WTC11 (cell line): ENCODE data around the gene ACHE. TPM values are rescaled to one million over a fixed set of nuclear protein-coding genes. Genes with fewer than 3 reads are reported as not detected.

Experiments used
- ATAC-seq: fragments of 200-7000 bp; cut with Tn5 transposase; 2 replicates; pipeline ENCODE4 v1.10.0; 2021; ENCODE audit warnings: mild to moderate bottlenecking, moderate library complexity
- CTCF ChIA-PET: fragments of 300-600 bp; sonication (Branson Sonifier 250); formaldehyde crosslinking; loops from one replicate; lab custom pipeline; 2021; ENCODE audit warnings: antibody characterized with exemption; lab: Charles Lee
- POLR2A ChIA-PET: fragments of 350-600 bp; sonication (Branson Sonifier 250); formaldehyde crosslinking; loops from one replicate; lab custom pipeline; 2021; ENCODE audit warnings: antibody characterized with exemption; lab: Charles Lee
- DNase-seq: peaks from one replicate; pipeline ENCODE4 v3.0.0; 2021; ENCODE audit warnings: low spot score
- H3K27ac Mint-ChIP-seq: 2 replicates; pipeline ENCODE4 v1.8.0; 2021; ENCODE audit warnings: mixed read lengths
- H3K27me3 Mint-ChIP-seq: 2 replicates; pipeline ENCODE4 v1.8.0; 2021; ENCODE audit warnings: low read depth, mild to moderate bottlenecking, moderate library complexity, mixed read lengths
- H3K36me3 Mint-ChIP-seq: 2 replicates; pipeline ENCODE4 v1.8.0; 2021; ENCODE audit warnings: mixed read lengths
- H3K4me1 Mint-ChIP-seq: 2 replicates; pipeline ENCODE4 v1.8.0; 2022; ENCODE audit warnings: mixed read lengths
- H3K4me3 Mint-ChIP-seq: 2 replicates; pipeline ENCODE4 v1.8.0; 2021; ENCODE audit warnings: mild to moderate bottlenecking, moderate library complexity, mixed read lengths
- H3K9me3 Mint-ChIP-seq: 2 replicates; pipeline ENCODE4 v1.8.0; 2021; ENCODE audit warnings: mixed read lengths
- ELF4 ChIP-seq: sonication (generic); formaldehyde crosslinking; IDR thresholded peaks from 2 replicates; pipeline ENCODE4 v1.8.1; 2022; ENCODE audit warnings: low read depth, mild to moderate bottlenecking, moderate library complexity, missing genetic modification reagents
- FOXJ3 ChIP-seq: sonication (generic); formaldehyde crosslinking; IDR thresholded peaks from 2 replicates; pipeline ENCODE4 v1.9.0; 2021; ENCODE audit warnings: missing genetic modification reagents, mild to moderate bottlenecking, borderline replicate concordance
- FOXK1 ChIP-seq: sonication (generic); formaldehyde crosslinking; IDR thresholded peaks from 2 replicates; pipeline ENCODE4 v1.8.0; 2022; ENCODE audit warnings: mild to moderate bottlenecking, moderate library complexity, missing genetic modification reagents
- GTF2I ChIP-seq: fragments of 250-450 bp; sonication (Bioruptor Pico); conservative IDR thresholded peaks from 2 replicates; pipeline ENCODE4 v1.4.0; 2021; ENCODE audit warnings: mild to moderate bottlenecking
- IRF2 ChIP-seq: sonication (generic); formaldehyde crosslinking; IDR thresholded peaks from 2 replicates; pipeline ENCODE4 v1.8.0; 2022; ENCODE audit warnings: low read depth, missing genetic modification reagents, borderline replicate concordance
- JUN ChIP-seq: sonication (generic); formaldehyde crosslinking; IDR thresholded peaks from 2 replicates; pipeline ENCODE4 v1.8.0; 2023; ENCODE audit warnings: mild to moderate bottlenecking, missing genetic modification reagents
- NFATC4 ChIP-seq: fragments of 250-450 bp; sonication (Bioruptor Pico); IDR thresholded peaks from 2 replicates; pipeline ENCODE4 v1.9.0; 2021; ENCODE audit warnings: mild to moderate bottlenecking
- NFE2L1 ChIP-seq: sonication (generic); formaldehyde crosslinking; IDR thresholded peaks from 2 replicates; pipeline ENCODE4 v1.8.1; 2023; ENCODE audit warnings: missing genetic modification reagents
- RELA ChIP-seq: sonication (generic); formaldehyde crosslinking; IDR thresholded peaks from 2 replicates; pipeline ENCODE4 v1.8.1; 2022; ENCODE audit warnings: missing genetic modification reagents, mild to moderate bottlenecking, borderline replicate concordance
- SMAD3 ChIP-seq: sonication (generic); formaldehyde crosslinking; IDR thresholded peaks from 2 replicates; pipeline ENCODE4 v1.8.0; 2022; ENCODE audit warnings: missing genetic modification reagents, mild to moderate bottlenecking, borderline replicate concordance
- TEAD1 ChIP-seq: sonication (generic); formaldehyde crosslinking; IDR thresholded peaks from 2 replicates; pipeline ENCODE4 v1.8.0; 2022; ENCODE audit warnings: mild to moderate bottlenecking, missing genetic modification reagents
- TEAD4 ChIP-seq: sonication (generic); formaldehyde crosslinking; IDR thresholded peaks from 2 replicates; pipeline ENCODE4 v1.8.0; 2022; ENCODE audit warnings: mild to moderate bottlenecking, missing genetic modification reagents
- ZBTB21 ChIP-seq: sonication (generic); formaldehyde crosslinking; IDR thresholded peaks from 2 replicates; pipeline ENCODE4 v1.8.1; 2023; ENCODE audit warnings: mild to moderate bottlenecking, missing genetic modification reagents, borderline replicate concordance
- ZNF121 ChIP-seq: sonication (generic); formaldehyde crosslinking; IDR thresholded peaks from 2 replicates; pipeline ENCODE4 v1.8.0; 2023; ENCODE audit warnings: missing genetic modification reagents
- ZNF219 ChIP-seq: sonication (generic); formaldehyde crosslinking; IDR thresholded peaks from 2 replicates; pipeline ENCODE4 v1.8.0; 2023; ENCODE audit warnings: missing genetic modification reagents, mild to moderate bottlenecking, borderline replicate concordance
- total RNA-seq: library from RNA; stranded (reverse); gene quantifications from 3 replicates; pipeline ENCODE4 v1.2.3, GENCODE V29; 2021
- TF ChIP-seq, protein P1 (sequence below): sonication (generic); formaldehyde crosslinking; IDR thresholded peaks from 2 replicates; pipeline ENCODE4 v1.8.1; 2023; ENCODE audit warnings: mild to moderate bottlenecking, missing genetic modification reagents
- TF ChIP-seq, protein P2 (sequence below): sonication (generic); formaldehyde crosslinking; IDR thresholded peaks from 2 replicates; pipeline ENCODE4 v1.8.1; 2023; ENCODE audit warnings: mild to moderate bottlenecking, missing genetic modification reagents, moderate library complexity
- TF ChIP-seq, protein P3 (sequence below): sonication (generic); formaldehyde crosslinking; IDR thresholded peaks from 2 replicates; pipeline ENCODE4 v1.8.0; 2022; ENCODE audit warnings: mild to moderate bottlenecking, missing genetic modification reagents
- TF ChIP-seq, protein P4 (sequence below): sonication (generic); formaldehyde crosslinking; conservative IDR thresholded peaks from 2 replicates; pipeline ENCODE4 v1.8.1; 2023; ENCODE audit warnings: mild to moderate bottlenecking, low read depth, missing genetic modification reagents, moderate library complexity
- TF ChIP-seq, protein P5 (sequence below): fragments of 250-450 bp; sonication (Bioruptor Pico); conservative IDR thresholded peaks from 2 replicates; pipeline ENCODE4 v1.9.0; 2021; ENCODE audit warnings: mild to moderate bottlenecking
- TF ChIP-seq, protein P6 (sequence below): fragments of 250-450 bp; sonication (Bioruptor Pico); IDR thresholded peaks from 2 replicates; pipeline ENCODE4 v1.8.0; 2021; ENCODE audit warnings: mild to moderate bottlenecking

The ACHE gene
- total RNA-seq, 1 experiment from 2014 or later, result 7.7 TPM

DNA sequence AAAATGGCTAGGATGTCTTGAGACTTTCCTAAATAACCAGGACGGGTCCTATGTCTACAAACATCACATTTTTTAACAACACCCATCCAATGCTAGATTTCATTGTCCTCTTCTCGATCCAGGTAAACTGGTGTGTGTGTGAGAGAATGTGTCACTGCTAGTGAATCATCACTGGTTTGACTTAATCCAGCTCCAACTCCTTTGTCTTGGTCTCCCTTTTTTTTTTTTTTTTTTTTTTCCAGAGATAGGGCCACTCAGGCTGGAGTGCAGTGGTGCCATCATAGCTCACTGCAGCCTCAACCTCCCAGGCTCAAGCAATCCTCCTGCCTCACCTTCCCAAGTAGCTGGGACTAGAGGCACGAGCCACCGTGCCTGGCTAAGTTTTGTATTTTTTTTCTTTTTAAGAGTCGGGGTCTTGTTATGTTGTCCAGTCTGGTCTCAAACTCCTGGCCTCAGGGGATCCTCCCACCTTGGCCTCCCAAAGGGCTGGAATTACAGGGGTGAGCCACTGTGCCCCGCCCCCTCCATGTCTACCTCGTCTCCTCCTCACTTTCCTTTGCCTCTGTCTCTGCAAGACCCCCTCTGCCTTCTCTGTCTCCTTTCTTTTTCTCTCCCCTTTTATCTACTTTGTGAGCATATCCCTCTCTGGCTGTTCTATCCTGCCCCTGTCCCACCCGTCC, 4.0 kb downstream of the ACHE start:
- POLR2A ChIA-PET, result interaction anchor here (0.6 to 6.2 kb wide), 7 partner anchors 17 to 1010 kb away, joined by 3 to 71 read pairs (median 4); partner anchors contain the start of genes FBXO24, SRRT and TRIP6
- peak overlapping the region; percentile 88 for H3K4me3 Mint-ChIP-seq
- H3K9me3 Mint-ChIP-seq, result no peaks in the 10 kb centered on the region
- TF ChIP-seq NFE2L1 (CRISPR knock-in tag), result no peak
- TF ChIP-seq RELA (CRISPR knock-in tag), result no peak
- no peak for TF ChIP-seq TEAD1
- no peak for TF ChIP-seq JUN (CRISPR knock-in tag)
- no peak for TF ChIP-seq FOXJ3 (CRISPR knock-in tag)
- no peak for TF ChIP-seq SMAD3
- TF ChIP-seq GTF2I (CRISPR knock-in tag), result 0 out of 2 replicates have a peak, but pooled peaks have one; percentile 13
- TF ChIP-seq ZNF121 (CRISPR knock-in tag), result peak; percentile 82
- no peak for TF ChIP-seq ZBTB21 (CRISPR knock-in tag)
- TF ChIP-seq, all 79 proteins: peak for 2
- no peak for DNase-seq
- CTCF ChIA-PET, result interaction anchor here (0.6 to 2.4 kb wide), 13 partner anchors 39 to 252 kb away, joined by 3 to 10 read pairs (median 4); partner anchors contain the start of genes POP7 and SLC12A9
- peaks cover 44% of the 10 kb centered on the region for H3K4me1 Mint-ChIP-seq
- peak overlapping the region; percentile 95 for H3K27ac Mint-ChIP-seq
- no peak for ATAC-seq
- H3K36me3 Mint-ChIP-seq, result peaks cover 20% of the 10 kb centered on the region
- peaks cover 18% of the 10 kb centered on the region for H3K27me3 Mint-ChIP-seq

DNA sequence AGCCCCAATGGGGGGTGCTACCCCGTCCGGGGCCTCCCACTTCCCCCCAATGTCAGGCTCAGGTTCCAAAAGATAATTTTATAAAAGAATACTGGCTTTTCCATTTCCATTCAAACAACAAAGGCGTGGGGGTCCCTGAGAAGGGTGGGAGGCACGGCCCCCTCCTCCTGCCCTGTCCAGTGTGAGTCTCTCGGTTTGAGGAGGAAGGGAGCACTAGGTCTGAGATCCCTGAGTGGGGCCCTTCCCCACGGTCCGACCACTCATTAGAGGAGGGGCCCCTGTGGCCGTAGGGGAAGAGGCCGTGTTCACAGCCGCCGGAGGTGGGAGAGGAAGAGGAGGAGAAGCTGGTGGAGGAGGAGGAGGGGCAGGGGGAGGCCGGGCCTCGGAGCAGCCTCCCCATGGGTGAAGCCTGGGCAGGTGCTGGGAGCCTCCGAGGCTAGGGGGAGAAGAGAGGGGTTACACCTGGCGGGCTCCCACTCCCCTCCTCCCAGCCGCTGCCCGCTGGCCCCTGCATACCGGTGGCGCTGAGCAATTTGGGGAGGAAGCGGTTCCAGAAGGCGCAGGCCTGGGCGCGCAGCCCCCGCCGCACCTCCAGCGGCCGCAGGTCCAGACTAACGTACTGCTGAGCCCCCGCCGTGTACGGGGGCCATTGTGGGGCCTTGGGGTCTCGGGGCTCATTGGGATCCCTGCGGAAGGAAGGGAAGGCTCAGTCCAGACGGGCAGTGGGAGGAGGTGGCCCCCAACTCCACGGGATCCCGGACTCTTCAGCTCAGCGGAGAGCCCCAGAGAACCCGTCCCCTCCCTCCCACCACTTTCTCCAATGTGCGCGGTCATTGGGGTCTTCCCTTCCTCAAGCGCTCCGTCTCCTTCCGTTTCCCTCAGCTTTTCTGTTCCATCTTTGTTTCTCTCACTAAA, 4.8 kb downstream of the ACHE start:
- CTCF ChIA-PET, result interaction anchor here (0.6 to 2.4 kb wide), 25 partner anchors 16 to 1744 kb away, joined by 3 to 18 read pairs (median 5); partner anchors contain the start of genes EPHB4, POP7, SLC12A9 and SRRT
- TF ChIP-seq, protein P1, sequence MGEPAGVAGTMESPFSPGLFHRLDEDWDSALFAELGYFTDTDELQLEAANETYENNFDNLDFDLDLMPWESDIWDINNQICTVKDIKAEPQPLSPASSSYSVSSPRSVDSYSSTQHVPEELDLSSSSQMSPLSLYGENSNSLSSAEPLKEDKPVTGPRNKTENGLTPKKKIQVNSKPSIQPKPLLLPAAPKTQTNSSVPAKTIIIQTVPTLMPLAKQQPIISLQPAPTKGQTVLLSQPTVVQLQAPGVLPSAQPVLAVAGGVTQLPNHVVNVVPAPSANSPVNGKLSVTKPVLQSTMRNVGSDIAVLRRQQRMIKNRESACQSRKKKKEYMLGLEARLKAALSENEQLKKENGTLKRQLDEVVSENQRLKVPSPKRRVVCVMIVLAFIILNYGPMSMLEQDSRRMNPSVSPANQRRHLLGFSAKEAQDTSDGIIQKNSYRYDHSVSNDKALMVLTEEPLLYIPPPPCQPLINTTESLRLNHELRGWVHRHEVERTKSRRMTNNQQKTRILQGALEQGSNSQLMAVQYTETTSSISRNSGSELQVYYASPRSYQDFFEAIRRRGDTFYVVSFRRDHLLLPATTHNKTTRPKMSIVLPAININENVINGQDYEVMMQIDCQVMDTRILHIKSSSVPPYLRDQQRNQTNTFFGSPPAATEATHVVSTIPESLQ (CRISPR knock-in tag), result no peak
- TF ChIP-seq, protein P2, sequence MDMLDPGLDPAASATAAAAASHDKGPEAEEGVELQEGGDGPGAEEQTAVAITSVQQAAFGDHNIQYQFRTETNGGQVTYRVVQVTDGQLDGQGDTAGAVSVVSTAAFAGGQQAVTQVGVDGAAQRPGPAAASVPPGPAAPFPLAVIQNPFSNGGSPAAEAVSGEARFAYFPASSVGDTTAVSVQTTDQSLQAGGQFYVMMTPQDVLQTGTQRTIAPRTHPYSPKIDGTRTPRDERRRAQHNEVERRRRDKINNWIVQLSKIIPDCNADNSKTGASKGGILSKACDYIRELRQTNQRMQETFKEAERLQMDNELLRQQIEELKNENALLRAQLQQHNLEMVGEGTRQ (CRISPR knock-in tag), result no peak
- TF ChIP-seq FOXK1 (CRISPR knock-in tag) (no peak), ELF4 (CRISPR knock-in tag) (no peak), ZNF121 (CRISPR knock-in tag) (no peak), GTF2I (CRISPR knock-in tag) (0 out of 2 replicates have a peak, but pooled peaks have one; percentile 10), JUN (CRISPR knock-in tag) (no peak), NFATC4 (CRISPR knock-in tag) (no peak), TEAD4 (CRISPR knock-in tag) (0 out of 2 replicates have a peak, but pooled peaks have one; percentile 10), ZNF219 (no peak), IRF2 (CRISPR knock-in tag) (no peak)
- TF ChIP-seq, protein P3, sequence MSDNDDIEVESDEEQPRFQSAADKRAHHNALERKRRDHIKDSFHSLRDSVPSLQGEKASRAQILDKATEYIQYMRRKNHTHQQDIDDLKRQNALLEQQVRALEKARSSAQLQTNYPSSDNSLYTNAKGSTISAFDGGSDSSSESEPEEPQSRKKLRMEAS (CRISPR knock-in tag), result peak; percentile 13; the same call in 1 of the 2 replicates
- TF ChIP-seq, protein P4, sequence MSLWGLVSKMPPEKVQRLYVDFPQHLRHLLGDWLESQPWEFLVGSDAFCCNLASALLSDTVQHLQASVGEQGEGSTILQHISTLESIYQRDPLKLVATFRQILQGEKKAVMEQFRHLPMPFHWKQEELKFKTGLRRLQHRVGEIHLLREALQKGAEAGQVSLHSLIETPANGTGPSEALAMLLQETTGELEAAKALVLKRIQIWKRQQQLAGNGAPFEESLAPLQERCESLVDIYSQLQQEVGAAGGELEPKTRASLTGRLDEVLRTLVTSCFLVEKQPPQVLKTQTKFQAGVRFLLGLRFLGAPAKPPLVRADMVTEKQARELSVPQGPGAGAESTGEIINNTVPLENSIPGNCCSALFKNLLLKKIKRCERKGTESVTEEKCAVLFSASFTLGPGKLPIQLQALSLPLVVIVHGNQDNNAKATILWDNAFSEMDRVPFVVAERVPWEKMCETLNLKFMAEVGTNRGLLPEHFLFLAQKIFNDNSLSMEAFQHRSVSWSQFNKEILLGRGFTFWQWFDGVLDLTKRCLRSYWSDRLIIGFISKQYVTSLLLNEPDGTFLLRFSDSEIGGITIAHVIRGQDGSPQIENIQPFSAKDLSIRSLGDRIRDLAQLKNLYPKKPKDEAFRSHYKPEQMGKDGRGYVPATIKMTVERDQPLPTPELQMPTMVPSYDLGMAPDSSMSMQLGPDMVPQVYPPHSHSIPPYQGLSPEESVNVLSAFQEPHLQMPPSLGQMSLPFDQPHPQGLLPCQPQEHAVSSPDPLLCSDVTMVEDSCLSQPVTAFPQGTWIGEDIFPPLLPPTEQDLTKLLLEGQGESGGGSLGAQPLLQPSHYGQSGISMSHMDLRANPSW (CRISPR knock-in tag), result no peak
- TF ChIP-seq, protein P5, sequence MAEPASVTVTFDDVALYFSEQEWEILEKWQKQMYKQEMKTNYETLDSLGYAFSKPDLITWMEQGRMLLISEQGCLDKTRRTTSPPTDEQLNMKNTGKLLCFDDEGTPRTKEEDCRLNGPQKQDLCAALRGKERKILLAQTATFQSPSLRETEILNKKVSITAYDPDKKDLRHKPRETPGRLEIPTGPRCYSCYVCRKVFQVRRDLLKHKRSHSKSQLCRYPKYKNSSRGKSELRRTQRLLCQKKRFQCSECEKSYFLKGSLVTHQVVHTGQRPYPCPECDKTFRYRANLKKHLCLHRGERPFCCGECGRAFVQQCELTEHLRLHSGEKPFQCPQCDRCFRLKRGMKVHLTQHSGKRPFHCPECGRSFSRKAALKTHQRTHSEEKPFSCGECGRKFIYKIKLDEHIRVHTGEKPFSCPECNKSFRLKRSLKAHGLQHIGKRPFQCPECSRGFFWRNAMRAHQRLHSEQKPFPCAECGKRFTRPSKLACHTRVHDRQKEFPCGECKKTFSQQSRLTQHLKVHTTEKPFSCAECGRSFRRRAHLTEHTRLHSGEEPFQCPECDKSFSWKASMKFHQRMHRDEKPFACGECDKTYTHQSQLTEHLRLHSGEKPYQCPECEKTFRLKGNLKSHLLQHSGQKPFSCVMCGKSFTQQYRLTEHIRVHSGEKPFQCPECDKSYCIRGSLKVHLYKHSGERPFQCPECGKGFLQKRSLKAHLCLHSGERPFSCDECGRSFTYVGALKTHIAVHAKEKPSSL, result no peak
- TF ChIP-seq, protein P6, sequence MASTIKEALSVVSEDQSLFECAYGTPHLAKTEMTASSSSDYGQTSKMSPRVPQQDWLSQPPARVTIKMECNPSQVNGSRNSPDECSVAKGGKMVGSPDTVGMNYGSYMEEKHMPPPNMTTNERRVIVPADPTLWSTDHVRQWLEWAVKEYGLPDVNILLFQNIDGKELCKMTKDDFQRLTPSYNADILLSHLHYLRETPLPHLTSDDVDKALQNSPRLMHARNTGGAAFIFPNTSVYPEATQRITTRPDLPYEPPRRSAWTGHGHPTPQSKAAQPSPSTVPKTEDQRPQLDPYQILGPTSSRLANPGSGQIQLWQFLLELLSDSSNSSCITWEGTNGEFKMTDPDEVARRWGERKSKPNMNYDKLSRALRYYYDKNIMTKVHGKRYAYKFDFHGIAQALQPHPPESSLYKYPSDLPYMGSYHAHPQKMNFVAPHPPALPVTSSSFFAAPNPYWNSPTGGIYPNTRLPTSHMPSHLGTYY (CRISPR knock-in tag), result no peak

More for the DNA sequence above, 4.8 kb downstream of the ACHE start:
- H3K27ac Mint-ChIP-seq, result peak overlapping the region; percentile 97
- peaks cover 28% of the 10 kb centered on the region for H3K36me3 Mint-ChIP-seq
- peak; percentile 48 for DNase-seq
- ATAC-seq, result no peak
- no peaks in the 10 kb centered on the region for H3K9me3 Mint-ChIP-seq
- POLR2A ChIA-PET, result interaction anchor here (0.5 to 6.2 kb wide), 11 partner anchors 16 to 1011 kb away, joined by 3 to 71 read pairs (median 4); partner anchors contain the start of genes EPHB4, FBXO24, SRRT and TRIP6
- H3K27me3 Mint-ChIP-seq, result peaks cover 11% of the 10 kb centered on the region
- peaks cover 42% of the 10 kb centered on the region for H3K4me1 Mint-ChIP-seq
- H3K4me3 Mint-ChIP-seq, result peak overlapping the region; percentile 88
